ENCODE data around the gene CAMTA1.
"Not testable (repeated sequence)": the region's sequence is repeated elsewhere in the genome, so short reads cannot be mapped to it uniquely, and the experiment has no call there.

CAMTA1 gene

DNA sequence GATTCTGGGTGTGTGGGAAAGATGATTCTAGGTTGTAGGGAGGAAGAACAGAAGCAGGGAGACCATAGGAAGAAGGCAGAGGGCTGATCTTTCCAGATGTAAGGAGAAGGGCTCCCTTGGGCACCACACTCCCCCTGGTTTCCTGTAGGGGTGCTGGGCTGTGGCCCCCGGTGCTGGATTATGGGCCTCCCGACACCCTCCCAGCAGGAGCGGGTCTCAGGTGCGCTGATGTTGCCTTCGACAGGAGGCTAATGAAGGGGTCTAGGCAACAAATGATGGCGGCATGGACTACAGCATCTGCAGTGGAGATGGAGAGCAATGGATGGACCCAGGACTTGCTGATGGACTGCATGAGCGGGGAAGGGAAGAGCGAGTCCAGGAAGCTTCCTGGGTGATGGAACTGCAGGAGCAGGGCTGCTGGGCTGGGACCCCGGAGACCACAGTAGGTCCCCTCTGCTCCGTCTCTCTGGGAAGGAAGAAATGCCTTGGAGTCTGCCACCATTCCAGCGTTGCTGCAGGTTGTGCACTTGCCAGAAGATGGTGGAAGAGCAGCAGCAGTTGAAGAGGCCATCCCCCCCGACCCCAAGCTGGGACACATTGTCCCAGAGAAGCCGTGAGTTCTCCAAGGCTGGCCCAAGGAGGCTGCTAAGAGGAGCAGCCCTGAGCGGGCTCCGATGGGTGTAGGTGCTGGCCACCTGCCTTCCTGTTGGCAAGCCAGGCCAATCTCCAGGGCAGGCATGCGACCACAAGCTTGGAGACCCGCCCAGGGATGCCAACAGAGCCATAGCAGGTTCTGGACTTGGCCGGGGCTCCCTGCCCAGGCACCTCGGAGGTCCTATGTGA is 890.4 kb downstream of the CAMTA1 start:
- no peak for DNase-seq

DNA sequence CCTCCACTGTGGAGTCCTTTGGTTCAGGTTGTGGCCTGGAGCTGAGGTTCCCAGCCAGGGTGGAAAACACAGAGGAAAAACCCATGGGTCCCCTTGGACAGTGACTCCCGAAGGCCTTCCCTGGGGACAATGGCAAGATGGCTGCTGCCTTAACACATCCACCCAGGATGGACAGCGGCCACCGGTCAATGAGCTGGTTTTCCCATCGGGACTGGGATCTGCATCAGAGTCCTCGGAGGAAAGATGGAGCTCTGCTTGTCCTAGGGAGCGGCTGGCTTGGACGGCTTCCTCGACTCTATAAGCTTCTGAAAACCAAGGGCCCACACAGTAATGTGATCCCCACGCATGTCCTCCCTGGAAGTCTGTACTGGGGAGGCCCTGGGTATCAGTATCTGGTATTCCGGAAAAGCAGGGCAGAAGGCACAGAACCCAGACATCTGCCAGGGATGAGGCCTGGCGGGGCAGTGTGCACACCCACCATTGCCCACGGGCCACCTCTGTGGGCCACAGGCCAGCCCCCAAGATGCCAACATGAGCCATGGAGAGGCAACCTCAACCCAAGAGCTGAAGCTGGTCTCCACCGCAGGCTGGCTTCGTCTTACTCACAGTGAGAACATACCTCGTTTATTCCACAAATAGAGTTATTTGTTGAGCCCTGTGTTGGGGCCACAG is 891.2 kb downstream of the CAMTA1 start:
- DNase-seq = no peak

DNA sequence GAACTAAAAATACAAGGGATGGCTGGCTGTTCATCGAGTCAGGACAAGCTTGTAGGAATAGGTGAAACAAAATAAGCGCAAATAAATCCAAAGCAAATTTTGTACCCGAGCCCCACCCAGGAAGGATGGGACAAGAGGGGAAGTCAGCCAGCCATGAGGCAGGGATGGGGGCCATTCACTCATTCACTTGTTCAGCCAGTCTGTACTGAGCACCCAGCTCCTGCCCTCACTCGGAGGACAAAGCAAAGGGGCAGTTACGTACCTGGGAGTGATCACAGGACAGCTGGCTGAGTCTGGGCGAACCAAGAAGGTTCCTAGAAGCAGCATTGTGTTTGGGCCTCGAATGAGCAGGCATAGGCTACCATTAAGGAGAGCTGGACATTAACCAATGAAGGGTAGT is 891.9 kb downstream of the CAMTA1 start:
- DNase-seq = no peak

DNA sequence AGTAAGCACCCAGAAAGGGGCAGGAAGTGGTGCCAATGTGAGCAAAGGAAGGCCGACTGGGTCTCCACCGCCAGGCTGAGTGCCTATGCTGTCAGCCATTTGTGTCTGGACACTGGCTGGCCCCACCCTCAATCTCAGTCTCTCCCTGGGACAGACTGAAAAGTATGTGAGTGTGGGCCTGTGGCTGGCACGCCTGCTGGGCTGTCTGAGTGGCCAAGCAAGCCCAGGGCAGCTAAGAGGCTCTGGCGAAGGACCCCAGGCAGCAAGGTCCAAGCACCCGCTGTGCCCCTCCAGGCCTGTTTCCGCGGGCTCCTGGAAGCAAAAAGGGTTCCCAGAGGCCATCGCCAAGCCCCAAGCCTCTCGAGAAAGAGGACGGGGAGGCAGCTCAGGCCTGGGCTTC is 892.6 kb downstream of the CAMTA1 start:
- no peak for DNase-seq

DNA sequence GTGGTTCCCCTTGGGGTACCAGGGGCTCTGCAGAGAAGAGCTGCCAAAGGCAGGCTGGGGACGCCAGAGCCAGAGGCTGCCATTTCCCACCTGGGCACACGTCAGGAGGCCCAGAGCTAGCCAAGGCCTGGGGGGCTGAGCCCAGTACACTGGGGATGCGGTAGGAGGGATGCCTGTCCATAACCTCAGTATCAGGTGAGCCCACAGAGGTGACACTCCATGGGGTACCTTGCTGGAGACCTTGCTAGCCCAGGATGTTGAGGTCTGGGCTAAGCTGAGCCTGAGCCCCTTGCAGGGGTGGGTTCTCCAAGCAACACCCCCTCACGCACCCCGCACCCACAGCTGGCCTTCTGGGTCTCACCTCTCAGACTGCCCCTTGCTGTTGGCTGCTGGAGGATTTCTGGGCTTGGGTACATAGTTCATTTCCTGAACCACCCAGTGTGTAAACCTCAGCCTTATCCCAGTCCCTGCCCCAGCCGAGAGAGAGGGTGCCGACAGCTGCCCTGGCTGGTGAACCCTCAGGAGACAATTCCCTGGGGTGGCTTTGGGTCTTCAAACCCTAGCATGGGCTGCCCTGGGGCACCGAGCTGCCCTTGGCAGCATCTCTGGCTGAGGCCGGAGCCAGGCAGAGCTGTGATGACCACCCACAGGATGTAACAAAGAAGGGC is 893.4 kb downstream of the CAMTA1 start:
- no peak for DNase-seq

DNA sequence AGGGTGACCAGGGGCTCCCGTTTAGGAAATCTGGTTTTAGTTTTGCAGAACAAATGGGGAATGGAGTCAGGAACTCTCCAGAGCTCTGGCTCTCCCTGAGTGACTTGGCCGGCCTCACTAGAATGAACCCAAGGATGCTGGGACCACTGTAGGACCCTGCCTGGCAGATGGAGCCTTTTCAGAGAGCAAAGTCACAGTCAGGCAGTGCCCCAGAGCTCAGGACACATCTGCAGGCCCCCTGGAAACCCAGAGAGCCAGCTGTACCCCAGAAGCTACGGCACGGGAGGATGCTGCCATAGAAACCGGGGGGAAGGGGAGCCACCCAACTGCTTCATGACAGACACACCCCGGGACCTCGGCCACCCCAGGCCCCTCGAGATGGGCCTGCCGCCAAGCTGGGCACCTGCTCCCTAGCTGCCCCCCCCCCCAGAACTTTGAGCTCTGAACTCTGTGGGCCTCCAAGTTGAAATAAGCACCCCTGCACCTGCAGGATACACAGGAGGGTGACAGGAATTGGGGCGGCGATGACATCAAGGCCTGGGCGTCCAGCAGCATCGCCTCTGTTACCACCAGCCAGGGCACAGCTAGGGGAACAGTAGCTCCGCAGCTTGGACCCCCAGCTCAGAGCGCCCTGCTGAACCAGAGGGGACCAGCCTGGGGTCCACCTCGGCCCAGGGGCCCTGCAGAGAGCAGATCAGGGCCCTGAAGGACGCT is 894.1 kb downstream of the CAMTA1 start:
- DNase-seq = no peak

DNA sequence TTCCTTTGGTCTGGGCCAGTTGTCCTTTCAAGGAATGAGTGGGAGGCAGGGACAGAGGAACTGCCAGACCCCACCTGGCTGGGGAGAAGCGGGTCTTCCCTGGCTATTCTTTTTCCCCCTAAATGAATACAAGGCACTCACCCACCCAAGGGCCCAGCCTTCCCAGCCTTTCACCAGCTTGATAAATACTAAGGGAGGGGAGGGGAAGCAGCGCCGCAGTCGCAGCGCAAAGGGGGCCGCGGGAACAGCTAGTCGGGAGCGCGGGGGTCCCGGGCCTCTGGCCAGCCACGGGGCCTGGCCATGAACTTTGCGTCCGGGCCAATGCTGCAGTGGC is 894.6 kb downstream of the CAMTA1 start:
- no peak for DNase-seq

DNA sequence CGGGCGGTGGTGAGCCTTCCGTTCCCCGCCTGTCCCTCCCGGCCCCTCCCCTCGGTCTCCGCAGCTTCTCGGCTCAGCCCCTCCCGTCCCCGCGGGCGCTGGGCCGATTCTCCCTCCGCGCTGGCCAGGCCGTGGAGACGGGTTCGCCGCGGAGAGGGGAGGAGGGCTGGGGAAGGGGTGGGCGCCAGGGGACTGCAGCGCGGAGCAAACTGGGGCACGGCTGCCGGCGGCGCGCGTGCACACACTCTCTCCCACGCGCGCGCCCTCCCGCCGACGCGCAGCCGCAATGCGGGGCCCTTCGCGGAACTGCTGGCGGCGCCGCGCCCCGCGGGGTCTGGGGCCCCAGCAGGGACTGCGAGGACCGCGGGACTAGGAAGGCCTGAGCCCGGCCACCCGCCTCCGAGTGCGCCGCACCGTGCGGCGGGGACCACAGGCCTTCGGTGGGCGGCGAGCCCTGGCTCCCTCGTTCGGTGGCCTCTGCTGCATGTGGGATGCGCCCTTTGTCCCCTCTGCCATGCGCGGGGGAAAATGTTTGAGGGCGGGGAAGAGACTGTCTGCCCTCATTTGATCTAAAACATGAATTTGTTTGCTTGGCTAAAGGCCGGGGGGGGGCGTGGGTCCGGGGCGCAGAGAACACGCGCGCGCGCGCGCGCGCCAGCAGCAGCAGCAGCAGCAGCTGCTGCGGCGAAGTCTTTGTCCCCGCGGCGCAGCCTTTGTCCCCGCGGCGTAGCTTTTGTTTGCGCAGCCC is 895.1 kb downstream of the CAMTA1 start:
- DNase-seq = peak; percentile 52

DNA sequence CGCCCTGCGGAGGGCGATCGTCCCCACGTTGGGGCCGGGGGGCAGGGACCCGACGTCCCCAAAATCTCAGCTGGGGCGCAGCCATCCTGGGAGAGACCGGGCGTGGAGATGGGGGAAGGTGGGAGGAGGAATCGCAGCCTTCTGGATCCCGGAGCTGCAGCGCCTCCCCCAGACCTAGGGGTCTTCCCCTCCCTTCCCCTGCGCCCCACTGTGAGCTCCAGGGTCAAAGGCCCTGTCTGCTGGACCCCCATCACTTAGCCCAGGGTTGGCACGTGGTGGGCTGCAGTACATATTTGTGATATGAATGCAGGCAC is 895.7 kb downstream of the CAMTA1 start:
- peak; percentile 7 for DNase-seq

DNA sequence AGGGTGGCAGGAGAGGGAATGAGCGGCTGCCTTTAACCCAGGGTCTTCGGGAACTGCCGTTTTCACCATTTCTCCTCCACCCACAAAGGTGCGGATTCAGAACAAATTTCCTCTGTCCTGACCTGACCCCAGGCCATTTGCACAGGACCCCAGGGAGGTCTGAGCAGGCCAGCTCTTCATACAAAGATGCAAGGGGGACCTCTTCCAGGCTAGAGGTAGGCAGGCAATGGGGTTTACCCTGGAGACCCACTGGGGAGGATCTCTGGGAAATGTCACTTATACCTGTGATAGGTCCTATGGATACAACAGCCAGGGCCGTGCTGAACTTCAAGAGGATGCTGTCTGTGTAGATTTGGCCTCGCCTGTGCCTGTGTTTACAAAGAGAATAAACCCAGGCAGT is 896.1 kb downstream of the CAMTA1 start:
- DNase-seq = no peak

DNA sequence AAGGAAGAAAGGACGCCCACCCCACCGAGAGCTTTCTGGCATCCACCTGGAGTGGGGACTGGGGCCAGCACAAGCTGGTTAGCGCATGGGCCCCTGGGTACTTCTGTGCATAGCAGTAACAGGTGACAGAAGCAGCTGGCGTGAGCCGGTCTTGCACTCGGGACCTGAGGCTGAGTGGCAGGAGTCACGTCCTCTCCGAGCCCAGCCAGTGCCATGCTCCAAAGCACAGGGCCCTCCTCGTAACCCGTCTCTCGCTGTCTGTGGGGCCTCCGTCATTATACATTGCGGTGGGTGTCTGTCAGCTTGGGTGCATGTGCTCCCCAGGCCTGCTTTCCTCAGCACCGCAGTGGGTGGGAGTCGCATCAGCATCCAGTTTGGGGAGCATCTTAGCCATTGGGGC is 898.3 kb downstream of the CAMTA1 start:
- no peak for DNase-seq

DNA sequence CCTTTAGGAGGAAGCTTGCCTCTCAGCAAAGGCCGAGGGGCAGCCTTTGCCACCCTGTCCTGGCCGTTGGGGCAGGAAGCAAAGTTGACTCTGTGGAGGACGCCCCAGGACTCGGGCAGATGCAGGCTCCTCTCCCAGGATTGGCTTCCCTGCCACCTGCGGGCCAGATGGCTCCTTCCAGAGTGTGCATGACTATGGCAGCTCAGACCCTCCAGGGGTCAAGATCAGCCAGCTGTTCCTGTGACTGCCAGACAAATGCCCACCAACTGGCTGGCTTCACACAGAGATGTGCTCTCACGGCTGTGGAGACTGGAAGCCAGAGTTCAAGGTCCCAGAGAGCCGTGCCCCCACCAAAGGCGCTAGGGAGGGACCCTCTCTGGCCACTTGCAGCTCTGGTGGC is 898.9 kb downstream of the CAMTA1 start:
- DNase-seq = no peak

DNA sequence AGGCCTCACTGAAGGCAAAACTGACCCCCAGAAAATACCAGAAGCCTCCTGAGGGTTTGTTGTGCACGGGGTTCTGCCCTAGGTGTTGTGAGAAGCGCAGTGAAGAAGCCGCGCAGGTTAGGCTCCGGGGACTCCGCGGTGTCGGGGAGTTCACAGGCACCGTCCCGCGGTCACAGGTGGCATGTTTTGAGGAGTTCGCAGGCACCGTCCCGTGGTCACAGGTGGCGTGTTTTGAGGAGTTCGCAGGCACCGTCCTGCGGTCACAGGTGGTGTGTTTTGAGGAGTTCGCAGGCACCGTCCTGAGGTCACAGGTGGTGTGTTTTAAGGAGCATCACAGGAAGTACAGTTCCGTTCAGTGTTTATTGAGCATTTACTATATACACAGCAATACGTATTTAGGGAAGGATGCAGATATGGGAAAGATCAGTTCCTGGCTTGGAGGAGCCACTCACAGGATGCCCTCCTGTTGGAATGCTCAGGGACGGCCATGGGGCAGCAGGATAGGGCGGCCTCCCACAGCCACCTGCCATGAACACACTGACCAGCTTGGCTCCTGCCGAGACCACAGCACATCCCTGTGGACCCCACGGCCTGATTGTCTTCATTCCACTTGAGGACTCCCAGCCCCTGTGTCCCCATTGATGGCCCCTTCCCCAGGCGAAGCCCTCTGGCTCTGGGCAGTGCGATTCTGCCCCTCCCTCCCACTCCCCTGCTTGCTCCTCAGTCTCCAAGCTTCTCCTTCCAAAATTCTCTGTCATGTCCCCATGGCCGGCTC is 899.8 kb downstream of the CAMTA1 start:
- no peak for DNase-seq

DNA sequence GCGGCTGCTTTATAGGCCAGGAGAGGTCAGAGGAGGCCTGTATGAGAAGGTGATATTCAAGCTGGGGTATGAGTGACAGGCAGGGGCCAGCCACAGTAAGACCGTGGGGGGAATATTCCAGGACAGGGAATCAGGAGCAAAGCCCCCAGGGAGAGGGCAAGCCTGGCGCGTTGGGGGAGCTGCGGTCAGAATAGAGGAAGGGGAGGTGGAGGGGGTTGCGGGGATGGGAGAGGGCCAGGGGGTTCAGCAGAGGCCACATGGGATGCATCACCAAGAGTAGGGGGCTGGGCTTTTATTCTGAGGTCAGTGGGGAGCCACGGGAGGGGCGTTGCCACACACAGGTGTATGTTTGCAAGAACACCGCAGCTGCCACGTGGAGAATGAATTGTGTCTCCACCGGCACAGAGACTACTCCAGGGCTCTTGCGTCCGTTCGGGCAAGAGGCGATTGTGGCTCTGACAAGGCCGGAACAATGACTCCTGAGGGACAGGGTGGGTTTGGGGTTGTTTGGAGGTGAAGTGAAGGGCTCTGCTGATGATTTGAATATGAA is 901.1 kb downstream of the CAMTA1 start:
- DNase-seq = no peak

DNA sequence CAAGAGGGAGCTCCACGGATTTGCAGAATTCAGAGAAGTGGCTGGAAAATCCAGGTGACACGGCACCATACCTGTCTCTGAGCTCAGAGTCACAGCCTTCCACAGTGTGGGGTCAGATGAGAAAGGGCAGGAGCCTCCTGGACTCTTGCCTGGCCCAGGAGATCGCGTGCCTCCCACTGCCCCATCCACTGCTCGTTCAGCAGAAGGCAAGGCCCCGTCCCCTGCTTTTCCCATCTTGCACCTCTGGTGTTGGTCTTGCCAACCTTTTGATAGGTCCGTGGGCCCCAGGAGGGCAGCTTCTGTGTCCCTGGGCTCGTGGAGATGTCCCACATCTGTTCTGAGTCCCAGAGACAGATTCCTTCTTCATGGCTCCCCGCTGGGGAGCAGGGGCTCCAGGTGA is 902.2 kb downstream of the CAMTA1 start:
- DNase-seq = no peak

DNA sequence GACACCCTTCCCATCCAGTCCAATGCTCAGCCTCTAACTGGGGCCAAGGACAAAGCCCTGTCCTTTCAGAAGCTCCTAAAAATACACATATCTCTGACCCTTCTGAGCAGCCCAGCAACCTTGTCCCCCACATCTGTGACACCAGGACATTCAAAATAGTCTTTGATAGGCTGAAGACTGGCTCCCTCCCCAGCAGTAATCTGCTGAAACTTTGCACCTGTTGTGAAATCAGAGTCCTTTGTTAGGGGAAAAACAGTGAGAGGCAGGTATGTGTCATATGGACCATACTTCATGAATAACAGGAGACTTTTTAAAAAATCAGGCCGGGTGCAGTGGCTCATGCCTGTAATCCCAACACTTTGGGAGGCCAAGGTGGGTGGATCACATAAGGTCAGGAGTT is 903.4 kb downstream of the CAMTA1 start:
- no peak for DNase-seq

DNA sequence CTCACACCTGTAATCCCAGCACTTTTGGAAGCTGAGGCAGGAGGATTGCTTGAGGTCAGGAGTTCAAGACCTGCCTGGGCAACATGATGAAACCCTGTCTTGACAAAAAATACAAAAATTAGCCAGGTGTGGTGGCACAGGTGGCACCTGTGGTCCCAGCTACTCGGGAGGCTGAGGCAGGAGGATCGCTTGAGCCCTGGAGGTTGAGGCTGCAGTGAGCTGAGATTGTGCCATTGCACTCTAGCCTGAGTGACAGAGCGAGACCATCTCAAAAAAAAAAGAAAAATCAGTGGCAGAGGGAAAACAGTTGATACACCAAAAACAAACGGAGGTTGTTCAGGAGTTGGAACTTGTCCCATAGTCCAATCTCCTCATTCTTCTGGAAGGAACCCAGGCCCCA is 904.1 kb downstream of the CAMTA1 start:
- DNase-seq = not testable (repeated sequence)

DNA sequence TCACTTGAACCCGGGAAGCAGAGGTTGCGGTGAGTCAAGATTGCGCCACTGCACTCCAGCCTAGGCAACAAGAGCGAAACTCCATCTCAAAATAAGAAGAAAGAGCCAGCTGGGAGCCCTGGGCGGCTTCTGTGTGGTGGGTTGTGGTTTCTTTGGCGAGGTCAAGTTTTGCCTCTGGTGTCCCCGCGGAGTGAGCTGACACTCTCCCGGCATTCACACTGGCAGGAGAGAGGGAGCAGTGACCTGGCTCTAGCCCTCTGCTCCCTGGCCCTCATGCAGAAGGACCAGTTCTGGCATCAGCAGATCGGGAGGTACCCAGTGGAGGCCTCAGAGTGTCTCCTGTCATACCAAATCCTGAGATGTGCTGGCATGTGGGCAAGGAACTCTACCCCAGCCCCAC is 904.8 kb downstream of the CAMTA1 start:
- no peak for DNase-seq

DNA sequence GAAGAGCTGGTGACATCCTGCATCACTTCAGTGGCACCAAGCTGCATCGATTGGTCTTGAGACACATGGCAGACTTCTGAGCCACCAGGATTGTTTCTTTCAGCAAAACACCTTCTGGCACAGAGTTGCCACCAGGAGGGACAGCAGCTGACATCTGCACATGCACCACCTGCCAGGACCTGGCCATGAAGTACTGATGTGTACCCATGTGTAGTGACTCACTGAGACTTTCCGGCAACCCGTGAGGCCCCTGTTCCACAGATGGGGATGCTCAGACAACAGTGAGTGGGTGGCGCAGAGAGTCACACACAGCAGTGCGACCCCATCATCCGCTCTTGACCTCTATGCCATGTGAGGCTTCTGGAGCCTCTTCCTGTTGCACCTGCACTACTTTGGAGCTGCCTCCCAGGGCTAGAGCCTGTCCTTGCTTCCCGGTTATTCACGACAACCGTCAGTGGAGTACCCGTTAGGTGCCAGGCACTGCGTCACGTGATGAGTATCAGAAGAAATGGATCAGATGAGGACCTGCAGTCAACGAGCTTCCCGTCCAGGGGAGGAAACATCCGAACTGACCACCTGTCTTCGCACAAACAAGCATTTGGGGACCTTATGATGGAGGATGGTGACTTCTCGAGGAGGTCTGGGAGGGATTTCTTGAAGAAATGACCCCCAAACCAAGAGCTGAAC is 905.4 kb downstream of the CAMTA1 start:
- DNase-seq = no peak

DNA sequence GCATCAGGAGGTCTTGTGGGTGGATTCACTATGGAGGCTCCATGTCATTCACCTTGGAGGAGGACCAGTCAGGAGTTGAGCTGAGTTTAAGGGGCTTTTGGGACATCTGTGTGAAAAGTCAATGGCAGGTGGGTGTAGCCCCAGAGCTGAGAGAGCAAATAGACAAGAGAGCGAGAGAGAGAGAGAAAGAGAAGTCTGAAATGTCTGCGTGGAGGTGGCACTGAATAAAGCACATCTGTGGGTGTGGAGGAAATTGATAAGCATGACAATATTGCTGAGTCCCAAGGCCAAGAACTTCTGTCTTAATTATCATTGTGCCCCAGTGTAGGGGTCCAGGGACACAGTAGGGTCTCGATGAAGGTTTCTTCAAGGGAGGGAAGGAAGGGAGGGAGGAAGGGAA is 906.3 kb downstream of the CAMTA1 start:
- no peak for DNase-seq

DNA sequence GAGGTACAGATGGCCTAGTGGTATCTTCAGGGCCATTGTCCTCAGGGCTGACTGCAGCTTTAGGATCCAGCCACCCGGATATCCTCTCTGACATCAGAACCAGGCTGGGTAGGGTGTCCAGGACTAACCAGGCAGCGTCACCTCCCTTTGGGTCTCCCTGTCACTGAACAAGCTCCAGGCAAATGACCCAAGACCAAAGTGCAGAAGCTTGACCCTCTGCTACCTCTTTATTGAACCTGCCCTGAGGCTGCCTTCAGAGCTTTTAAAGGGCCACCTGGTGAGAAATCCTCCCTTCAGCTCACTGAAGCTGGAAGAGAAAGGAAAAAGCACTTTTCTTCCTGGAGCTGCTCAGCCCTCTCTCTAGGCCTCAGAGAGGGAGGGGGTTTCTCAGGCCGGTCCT is 906.8 kb downstream of the CAMTA1 start:
- DNase-seq = no peak
